GM12801 (cell line): ENCODE data around the gene SHISA3.

ENCODE experiments used
- TF ChIP-seq, protein P1 (sequence below): IDR thresholded peaks from one replicate; pipeline ENCODE4 v1.5.1; 2011; ENCODE audit warnings: control low read depth; ENCODE audit not compliant: insufficient read length; ENCODE audit errors: extremely low read depth

SHISA3 gene

DNA sequence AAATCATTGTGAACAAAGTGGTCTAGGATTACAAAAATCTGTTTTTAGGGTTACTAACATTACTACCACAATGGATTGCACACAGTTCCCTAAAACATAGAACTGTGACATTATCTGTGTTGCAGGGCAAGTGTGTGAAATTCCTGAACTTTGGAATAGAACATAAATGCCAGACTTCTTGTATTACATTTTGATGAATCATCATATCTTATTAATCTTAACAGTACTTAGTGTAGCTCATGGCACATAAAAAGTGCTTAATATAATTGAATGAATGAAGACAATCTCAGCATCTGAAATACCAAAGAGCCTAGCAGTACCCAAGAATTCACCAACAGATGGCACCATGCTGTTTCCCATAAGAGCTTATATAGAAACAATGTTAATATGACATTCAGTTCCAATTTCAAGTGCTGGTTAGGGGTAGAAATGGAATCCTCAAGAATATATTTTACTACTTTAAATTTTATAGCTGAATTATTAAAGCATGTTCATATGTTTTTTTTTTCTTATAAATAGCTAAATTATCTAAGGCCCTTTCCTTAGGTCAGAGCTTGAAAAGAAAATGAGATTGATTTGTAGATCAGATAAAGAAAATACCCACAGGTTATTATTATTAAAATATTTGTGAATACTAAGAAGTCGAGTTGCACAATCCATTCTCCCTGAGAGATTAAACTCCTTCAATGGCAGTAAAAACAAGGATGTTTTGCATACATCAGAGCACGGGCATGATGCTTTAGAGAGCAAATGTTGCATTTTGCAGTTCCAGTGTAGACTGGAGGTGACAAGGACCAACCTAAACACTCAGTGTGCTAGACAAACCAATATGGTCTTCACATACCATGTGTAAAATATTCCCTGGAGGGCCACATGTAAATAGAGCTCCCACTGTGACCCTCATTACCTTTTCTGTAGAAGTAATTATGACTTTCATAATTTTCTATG is 25.7 kb upstream of the SHISA3 start:
- TF ChIP-seq, protein P1, sequence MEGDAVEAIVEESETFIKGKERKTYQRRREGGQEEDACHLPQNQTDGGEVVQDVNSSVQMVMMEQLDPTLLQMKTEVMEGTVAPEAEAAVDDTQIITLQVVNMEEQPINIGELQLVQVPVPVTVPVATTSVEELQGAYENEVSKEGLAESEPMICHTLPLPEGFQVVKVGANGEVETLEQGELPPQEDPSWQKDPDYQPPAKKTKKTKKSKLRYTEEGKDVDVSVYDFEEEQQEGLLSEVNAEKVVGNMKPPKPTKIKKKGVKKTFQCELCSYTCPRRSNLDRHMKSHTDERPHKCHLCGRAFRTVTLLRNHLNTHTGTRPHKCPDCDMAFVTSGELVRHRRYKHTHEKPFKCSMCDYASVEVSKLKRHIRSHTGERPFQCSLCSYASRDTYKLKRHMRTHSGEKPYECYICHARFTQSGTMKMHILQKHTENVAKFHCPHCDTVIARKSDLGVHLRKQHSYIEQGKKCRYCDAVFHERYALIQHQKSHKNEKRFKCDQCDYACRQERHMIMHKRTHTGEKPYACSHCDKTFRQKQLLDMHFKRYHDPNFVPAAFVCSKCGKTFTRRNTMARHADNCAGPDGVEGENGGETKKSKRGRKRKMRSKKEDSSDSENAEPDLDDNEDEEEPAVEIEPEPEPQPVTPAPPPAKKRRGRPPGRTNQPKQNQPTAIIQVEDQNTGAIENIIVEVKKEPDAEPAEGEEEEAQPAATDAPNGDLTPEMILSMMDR: no peak

DNA sequence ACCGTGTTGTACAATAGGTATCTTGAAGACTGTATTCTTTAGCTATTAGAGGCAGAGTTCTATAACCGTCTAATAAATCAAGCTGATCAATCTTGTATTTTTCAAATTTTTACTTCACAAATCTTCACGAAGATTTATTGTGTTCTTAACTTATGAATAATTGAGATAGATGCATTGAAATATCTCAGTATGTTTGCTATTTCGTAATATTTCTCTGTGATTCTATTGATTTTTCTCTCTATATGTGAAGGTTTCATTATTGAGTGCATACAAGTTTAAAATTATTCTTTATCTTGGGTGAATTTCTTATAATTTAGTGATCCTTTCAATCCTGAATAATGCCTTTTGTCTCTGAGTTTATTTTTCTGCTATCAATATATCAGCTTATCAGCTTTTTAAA is 19.8 kb upstream of the SHISA3 start:
- TF ChIP-seq, protein P1: no peak

DNA sequence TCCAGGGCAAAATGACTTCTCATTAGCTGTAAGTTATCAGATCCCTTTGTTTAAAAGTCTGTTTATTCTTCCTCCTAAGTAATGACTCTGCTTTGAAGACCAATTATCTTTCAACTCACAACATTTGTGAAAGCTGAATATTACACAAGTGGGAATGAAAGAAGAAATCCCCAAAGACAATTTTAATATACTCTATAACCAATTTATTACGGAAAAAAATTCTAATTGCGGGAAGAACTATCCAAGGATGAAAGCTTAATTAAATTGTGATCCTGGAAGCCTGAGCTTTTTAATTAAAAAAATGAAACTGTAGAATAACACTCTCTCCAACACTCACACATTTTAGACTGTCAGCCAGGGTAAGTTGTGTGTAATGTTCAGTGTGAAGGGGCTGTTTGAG is 15.6 kb upstream of the SHISA3 start:
- TF ChIP-seq, protein P1: no peak

DNA sequence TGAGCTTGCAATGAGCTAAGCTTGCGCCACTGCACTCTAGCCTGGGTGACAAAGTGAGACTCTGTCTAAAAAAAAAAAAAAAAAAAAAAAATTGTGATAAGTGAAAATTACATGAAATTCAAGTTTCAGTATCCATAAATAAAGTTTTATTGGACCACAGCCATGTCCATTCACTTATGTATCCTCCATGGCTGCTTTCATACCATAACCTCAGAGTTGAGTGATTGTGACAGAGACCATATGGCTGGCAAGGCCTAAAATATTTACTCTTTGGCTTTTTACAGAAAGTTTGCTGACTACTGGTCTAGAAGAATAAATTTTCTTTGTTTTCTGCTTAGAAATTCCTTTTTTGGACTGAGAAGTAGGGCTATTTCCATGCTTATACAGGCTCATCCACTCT is 11.8 kb upstream of the SHISA3 start:
- TF ChIP-seq, protein P1: no peak

DNA sequence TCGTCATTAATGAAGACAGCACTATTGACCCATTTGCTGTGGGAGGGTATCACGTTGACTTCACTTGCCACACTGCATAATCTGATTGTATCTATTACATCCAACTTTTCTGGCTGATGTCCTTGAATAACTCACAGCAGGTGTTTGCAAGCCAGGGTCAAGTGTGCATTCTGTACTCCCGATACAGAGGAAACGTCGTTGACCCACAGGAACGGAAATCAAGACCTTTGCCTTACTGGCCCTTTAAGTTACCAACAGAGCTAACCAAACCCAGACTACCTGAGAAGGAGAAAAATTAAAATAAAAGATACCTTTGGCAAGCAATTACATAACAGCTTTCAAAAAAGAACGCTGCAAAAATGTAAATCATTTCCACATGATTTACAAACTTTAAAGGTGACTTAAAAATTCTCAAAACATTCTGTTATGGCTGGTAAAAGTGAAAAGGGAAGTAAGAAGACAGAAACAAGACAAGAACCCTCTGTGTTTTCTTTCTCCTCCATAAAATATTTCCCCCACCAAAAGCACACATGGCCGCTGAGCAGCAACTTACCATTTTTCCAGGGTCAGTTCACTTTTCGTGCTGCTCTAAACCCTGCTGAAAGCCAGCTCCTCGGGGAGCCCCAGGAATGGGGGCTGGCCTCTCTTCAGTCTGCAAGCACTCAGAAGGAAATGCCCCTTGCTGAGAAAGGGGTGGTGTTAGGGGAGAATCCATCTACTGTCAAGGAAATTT is 6.5 kb upstream of the SHISA3 start:
- TF ChIP-seq, protein P1: no peak

DNA sequence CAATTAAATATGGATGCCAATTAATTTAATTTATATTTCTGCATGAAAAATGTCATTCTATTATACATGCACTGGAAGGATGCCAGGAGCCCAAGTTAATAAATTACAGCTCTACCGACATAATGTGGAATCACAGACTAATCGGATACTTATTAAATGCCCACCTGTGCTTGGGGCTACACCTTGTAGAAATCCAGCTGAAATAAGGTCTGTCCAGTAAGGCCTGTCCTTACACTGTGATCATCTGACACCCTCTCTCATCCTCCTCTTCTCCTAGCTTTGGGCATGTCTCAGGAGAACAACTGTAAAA is 6.0 kb upstream of the SHISA3 start:
- TF ChIP-seq, protein P1: no peak

DNA sequence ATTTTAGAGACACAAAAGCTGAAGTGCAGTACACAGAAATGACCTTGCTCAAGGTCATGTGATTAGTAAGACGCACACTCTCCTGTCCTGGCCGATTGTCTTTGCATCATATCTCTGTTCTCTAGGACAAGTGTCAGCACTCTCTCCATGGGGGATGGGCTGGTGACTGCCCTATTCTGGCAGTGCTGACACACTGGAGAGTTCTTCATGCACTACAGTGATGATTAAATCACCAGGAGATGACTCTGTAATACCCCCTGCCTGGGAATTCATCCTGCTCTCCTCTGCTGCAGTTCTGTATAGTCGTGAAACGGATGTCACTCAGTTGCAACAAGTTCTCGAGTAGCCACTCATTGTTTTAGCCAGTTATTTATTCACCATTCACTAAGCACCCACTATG is 5.3 kb upstream of the SHISA3 start:
- TF ChIP-seq, protein P1: no peak
